ENCODE data around the gene IPO5.

IPO5 gene

DNA sequence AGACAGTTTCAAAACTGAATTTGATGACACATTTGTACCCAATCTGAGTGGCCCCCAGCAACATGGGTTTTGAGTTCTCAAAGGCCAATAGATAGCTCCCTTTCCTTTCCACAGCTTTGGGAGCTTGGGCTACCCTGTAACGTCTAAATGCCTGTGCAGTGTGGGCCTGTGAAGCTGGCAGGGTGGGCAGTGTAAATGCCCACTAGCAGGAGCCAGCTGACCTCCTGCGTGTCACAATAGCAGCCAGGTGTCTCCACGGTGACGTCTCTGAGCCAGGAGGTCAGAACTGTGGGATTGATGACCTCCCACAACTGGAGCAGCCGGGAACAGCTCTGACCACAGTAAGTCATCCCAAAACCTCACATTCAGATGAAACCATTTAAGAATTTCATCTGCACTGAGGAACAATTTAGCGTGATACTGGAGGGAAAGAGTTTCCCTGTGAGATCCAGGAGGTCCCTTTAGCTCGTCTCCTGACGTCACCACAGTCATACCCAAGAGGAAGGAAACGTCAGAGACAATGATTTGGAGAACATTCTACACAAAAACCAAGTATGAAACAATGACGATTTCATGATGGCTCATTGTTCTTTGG, at the start of gene IPO5:
Gene IPO5, plus strand, starts transcription at position 300 of the 595 bp plus-strand sequence. CDS start 23,022 bp downstream, outside the sequence.
- no peak for DNase-seq (ENCODE audit: low spot score)

- DNase-seq (ENCODE audit: low spot score) = no peak
Observed at GRCh38 chr13:97904059-97904458, 49.4 kb upstream of the IPO5 start.

GRCh38 chr13:97905517-97905916, 48.0 kb upstream of the IPO5 start:
- no peak for DNase-seq (ENCODE audit: low spot score)

- peak; percentile 21 for DNase-seq (ENCODE audit: low spot score)
Observed at GRCh38 chr13:97911311-97912138, 42.0 kb upstream of the IPO5 start.

- DNase-seq (ENCODE audit: low spot score) = no peak
Observed at GRCh38 chr13:97912139-97912535, 41.3 kb upstream of the IPO5 start.

DNA sequence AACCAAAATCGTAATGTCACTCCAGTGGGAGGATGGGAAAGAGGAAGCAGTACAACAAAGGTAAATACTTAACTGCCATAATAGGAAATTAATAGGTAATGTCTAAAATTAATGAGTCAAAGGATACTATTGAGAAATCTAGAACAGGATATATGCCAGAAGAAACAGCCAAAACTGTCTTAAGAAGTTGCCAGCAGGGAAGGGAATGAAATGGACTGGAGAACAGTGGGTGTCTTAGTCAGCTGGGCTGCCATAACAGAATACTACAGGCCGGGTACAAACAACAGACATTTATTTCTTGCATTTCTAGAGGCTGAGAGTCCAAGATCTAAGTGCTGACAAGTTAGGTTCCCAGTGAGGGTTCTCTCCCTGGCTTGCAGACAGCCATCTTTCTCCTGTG, 40.3 kb upstream of the IPO5 start:
- no peak for DNase-seq (ENCODE audit: low spot score)

- DNase-seq (ENCODE audit: low spot score) = no peak
Observed at GRCh38 chr13:97914540-97914939, 38.9 kb upstream of the IPO5 start.

DNA sequence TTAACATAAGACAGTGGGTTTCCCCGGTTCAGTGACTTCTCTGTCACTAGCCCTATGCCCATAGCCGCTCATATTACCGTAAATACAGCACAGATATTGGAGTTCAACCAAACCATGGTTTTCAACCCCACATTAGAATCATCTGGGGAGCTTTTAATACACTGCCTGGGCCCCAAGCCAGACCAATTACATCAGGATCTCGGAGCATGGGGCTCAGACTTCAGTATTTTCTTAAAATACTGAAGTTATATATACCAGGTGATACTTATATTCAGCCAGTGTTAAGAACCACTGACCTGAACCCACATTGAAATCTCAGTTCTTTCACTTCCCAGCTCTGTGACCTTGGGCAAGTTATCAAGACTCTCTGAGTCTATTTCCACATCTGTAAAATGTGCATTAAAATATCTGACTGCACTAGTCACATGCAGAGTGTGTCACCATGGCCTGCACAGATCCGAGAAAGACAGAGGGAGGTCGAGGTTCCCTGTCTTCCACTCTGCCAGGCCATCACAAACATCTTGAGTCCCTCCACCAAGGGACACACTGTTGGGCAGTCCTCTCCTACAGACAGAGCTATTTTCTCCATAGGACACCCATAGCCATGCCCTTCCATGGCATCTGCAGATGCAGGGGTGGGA, 32.2 kb upstream of the IPO5 start:
- DNase-seq (ENCODE audit: low spot score) = no peak

DNA sequence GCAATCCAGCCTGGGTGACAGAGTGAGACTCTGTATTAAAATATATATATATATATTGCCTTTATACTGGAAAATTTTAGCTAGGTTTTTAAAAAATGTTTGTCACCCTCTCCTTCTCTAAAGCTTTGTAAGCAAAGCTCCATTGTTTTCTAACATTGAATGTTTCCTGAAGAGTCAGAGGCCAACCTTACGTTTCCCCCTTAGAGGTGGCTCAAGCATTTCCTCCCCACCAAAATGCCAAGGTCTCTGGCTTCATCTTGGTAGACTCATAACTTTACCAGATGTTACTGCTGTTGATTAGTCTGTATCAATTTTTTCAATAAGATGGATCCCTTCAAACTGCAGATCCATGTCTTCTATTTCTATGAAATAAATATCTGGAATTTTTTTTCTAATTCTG, 25.2 kb upstream of the IPO5 start:
- no peak for DNase-seq (ENCODE audit: low spot score)

- no peak for DNase-seq (ENCODE audit: low spot score)
Observed at GRCh38 chr13:97932036-97932435, 21.4 kb upstream of the IPO5 start.

- DNase-seq (ENCODE audit: low spot score) = no peak
Observed at GRCh38 chr13:97932647-97933046, 20.8 kb upstream of the IPO5 start.

DNA sequence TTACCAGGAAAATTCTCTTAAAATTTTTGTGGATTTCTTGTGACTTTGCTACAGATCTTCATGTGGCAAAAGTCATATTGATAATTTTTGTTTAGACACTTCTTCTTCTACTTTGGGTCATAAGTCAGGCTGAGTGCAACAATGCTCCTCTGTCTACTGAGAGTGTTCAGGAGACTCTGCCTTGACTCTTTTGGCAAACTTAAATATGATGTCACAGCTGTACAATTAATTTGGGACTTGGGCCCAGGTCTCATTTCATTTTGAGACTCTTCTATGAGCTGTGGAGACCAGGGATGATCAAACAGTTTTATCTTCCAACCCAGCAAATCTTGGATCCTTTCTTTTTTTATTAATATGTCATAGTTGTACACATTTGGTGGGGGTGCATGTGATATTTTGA, 19.7 kb upstream of the IPO5 start:
- DNase-seq (ENCODE audit: low spot score) = no peak

- peak; percentile 83 for DNase-seq (ENCODE audit: low spot score)
Observed at GRCh38 chr13:97934590-97934989, 18.9 kb upstream of the IPO5 start.

GRCh38 chr13:97935071-97935470, 18.4 kb upstream of the IPO5 start:
- no peak for DNase-seq (ENCODE audit: low spot score)

GRCh38 chr13:97936036-97936435, 17.4 kb upstream of the IPO5 start:
- DNase-seq (ENCODE audit: low spot score) = no peak

DNA sequence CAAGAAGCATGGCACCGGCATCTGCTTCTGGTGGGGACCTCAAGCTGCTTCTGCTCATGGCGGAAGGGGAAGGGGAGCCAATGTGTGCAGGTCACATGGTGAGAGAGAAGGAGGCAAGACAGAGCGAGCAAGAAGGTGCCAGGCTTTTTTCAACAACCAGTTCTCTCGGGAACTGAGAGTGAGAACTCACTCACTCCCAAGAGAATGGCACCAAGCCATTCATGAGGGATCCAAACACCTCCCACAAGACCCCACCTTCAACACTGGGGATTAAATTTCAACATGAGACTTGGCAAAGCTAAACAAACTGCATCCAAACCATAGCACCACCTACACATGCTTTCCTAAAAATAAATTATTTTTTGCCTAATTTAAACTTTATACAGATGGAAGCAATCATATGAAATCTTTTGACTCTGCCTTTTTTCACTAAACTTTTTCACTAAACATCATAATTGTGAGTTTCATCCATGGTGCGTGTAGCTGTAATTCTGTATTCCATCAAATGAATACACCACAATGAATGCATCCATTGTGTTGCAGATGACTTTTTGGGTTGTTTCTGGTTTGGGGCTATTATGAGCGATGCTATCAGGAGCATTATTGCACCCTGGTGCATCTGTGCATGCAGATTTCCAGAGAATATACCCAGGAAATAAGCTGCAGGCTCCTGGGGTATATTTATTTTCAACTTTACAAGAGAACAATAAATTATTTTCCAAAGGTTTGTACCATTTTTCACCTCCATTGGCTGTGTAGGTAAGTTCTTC, 14.6 kb upstream of the IPO5 start:
- DNase-seq (ENCODE audit: low spot score) = peak; percentile 40

DNA sequence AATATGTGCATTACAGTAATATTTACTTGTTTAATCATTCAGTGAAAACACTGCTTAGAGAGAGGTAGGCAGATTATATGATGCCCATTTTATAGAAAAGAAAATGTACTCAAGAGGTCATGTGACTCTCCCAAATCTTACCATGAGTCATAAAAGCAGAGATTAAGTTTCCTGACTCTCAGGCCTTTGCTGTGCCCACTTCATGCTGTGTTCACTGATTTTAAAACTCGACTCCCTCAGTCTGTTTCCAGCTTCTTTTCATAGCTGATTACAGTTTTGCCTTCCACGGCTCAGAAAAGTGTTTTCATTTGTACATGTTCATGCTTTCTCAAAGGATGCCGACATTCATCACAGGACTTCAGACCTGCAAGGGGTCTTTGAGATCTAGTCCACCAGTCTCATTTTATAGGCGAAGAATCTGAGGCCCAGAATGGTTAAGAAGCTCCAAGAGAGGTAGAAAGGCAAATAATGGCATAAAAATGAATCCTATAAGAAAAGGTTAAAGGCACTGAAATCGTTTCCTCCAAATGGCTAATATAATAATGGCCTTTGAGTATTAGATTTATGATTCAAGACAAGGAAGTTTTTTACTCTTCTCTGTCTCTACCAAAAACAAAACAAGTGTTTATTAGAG, 9.0 kb upstream of the IPO5 start:
- DNase-seq (ENCODE audit: low spot score) = peak; percentile 27

GRCh38 chr13:97945342-97945741, 8.1 kb upstream of the IPO5 start:
- no peak for DNase-seq (ENCODE audit: low spot score)

GRCh38 chr13:97945792-97946419, 7.6 kb upstream of the IPO5 start:
- DNase-seq (ENCODE audit: low spot score) = no peak

GRCh38 chr13:97946951-97947588, 6.4 kb upstream of the IPO5 start:
- DNase-seq (ENCODE audit: low spot score) = no peak

- DNase-seq (ENCODE audit: low spot score) = no peak
Observed at GRCh38 chr13:97948041-97948440, 5.4 kb upstream of the IPO5 start.
